Stimulated activated CD8-positive, alpha-beta memory T cell treated with anti-CD3 and anti-CD28 coated beads, Interleukin-7, amount 100 ng/mL, for 24 hours (primary cell): Measurements from ENCODE around the gene RAP1B.
A peak's percentile ranks its signal among the peaks of the same experiment; 100 is the strongest.
"Not testable (repeated sequence)": the region's sequence is repeated elsewhere in the genome, so short reads cannot be mapped to it uniquely, and the experiment has no call there.

ENCODE experiments used
- DNase-seq: peaks from one replicate; pipeline ENCODE4 v3.0.0-alpha.2; 2020; ENCODE audit warnings: low read depth

The RAP1B gene

DNA sequence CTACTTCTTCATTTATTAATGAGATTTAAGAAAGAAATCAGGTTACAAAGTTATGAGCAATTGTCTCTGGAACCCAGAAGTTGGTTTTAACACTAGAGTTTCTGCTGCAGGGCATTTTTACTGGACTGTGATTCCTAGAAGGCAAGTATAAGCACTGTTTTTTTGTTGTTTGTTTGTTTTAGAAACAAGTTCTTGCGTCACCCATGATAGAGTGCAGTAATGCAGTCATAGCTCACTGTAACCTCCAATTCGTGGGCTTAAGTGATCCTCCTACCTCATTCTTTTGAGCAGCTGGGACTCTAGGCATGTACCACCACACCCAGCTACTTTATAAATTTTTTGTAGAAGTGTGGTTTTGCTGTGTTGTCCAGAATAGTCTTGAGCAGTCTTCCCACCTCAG lies 25.6 kb downstream of the RAP1B start:
- no peak for DNase-seq

DNA sequence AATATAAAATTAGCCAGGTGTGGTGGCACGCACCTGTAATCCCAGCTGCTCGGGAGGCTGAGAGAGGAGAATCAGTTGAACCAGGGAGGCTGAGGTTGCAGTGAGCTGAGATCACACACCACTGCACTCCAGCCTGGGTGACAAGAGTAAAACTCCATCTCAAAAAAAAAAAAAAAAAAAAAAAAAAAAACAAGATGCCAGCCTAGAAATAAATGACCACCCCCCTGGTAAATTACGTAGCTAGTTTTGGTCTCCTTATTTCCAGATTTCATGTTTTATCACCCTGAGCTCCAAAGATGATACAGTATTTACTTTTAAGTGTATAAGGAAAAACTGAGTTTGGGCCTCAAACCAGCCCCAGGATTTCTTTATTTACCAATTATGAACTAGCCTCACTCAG lies 26.7 kb downstream of the RAP1B start:
- not testable (repeated sequence) for DNase-seq

DNA sequence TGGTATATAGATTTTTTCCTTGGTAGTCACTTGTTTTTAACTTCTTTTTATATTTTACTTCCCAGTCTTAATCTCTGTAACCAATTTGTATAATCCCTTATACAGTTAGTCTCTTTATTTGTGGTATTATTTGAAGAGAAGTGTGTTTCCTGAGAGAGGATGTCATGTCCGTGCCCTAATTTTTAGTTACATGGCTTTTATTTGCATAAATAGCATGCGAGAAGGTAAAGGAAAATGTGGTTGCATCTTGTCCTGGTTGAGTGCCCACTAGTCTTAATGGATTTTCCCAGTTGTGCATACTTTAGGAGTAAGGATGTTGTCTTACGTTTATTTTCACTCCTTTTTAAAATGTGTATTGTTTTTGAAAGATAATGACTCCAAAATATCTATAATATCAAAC lies 27.5 kb downstream of the RAP1B start:
- no peak for DNase-seq

DNA sequence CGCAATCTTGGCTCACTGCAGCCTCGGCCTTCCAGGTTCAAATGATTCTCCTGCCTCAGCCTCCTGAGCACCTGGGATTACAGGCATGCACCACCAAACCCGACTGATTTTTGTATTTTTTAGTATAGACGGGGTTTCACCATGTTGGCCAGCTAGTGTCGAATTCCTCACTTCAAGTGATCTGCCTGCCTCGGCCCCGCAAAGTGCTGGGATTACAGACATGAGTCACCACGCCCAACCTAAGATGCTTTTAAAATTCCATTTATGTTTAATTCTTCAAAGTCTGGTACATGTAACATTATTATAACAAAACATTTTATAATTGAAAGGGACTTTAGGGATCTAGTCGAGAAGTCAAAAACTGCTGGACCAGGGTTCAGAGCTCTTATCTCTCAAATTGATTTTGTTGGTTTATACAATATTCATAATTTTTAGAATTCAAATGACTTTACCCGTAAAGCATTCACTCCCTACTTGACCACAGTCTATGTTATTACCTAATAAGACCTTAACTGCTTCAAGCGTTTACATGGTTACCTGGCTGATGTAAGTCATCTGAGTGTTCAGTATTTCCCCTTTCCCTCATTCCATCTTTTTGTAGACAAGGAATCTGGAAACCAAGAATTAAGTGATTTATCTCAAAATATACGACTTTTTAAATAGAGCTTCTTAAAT lies 28.2 kb downstream of the RAP1B start:
- no peak for DNase-seq

DNA sequence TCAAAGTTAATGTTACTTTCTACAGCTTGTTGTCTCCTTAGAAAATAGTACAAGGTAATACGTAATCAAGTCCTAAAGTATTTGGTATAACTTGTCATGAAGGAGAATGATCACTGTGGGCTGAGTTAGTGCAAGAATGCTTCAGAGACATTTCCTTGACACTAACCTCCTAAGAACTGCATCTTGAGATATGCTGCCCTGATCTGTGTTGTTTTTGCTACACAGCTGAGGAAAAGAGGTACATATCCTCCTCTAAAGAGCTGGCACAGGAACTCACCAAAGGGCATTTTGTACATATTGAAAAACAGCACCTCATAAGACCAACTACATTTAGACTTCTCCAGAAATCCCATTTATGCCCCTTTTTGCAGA lies 28.7 kb downstream of the RAP1B start:
- no peak for DNase-seq

DNA sequence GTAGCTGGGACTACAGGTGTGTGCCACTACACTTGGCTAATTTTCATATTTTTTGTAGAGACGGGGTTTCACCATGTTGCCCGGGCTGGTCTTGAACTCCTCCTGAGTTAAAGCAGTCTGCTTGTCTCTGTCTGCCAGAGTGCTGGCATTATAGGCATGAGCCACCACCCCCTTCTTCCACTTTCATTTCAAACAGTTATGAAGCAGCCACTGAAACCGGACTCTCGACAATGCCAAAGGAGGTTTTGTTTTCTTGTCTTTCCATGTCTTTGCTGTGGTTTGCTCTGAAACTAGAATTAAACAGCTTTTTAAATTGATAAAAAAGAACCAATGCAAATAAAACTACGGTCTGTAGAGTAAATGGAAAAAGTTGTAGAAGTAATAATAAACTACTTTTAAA lies 30.4 kb downstream of the RAP1B start:
- DNase-seq: no peak

DNA sequence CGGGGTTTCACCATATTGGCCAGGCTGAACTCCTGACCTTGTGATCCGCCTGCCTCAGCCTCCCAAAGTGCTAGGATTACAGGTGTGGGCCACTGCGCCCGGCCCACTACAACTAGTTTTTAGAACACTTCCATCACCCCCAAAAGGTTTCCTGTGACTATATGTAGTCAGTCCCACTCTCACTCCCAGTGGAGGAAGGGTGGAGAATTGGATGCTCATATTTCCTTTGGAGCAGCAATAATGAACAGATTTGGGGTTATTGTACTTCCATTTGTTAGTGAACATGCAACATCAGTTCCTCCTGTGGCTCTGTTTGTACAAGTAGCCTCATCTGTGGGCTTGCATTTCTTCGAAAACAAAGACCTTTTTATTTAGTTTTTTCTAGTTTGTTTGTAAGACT lies 35.8 kb downstream of the RAP1B start:
- no peak for DNase-seq

DNA sequence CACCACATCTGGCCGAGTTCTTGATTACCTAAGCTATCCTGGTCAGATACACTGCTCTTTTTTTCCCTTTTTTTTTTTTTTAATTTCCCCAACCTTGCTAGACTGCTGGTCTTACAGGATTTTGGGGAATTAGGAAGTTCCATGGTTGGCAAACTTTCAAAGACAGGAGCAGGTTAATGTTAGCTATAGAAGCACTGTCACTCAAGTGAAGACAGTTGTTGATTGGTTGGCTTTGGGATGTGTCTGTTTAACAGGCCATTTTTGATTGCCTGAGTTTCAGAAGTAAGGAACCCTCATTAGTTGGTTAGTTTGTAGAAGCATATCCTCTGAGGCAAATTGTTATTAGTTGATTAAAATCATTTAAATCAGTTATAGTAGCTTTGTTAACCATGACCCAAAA lies 36.8 kb downstream of the RAP1B start:
- DNase-seq: no peak

DNA sequence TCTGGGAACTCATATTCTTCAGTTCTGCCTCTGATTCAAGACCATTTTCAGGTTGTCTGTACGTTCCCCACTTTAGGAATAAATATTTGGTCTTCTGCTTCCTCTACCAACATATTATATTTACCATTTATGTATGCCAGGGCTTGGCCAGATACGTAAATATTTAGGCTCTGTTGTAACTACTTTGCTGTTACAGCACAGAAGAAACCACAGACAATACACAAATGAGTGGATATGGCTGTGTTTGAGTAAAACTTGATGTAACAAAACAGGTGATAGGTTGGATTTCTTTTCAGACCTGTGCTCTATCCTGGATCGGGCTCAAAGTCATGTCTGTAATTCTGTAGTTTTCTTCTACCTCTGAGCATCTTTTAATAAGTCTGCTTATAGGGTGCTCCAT lies 37.5 kb downstream of the RAP1B start:
- DNase-seq: no peak

DNA sequence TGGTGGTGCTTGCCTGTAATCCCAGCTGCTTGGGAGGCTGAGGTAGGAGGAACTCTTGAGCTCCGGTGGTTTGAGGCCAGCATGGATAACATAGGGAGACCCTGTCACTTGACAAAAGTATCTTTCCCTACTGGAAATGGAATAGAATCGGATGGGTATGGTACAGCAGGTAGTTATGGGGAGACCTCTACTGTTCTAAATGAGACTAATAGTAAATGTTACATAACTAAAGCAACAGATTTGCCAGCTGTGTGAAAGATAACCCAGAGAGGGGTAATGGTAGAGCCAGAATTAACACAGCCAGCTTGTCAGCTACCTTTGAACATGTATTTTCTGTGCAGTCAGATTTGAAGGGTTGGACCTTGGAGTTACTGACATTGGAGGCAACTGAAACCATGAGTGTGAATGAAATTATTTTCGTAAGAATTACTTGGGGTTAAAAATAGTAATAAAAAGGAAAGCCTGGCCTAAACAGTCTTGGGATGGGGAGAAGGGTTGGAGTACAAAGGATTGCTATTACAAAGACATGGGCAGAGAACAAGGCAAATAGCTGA lies 54.4 kb downstream of the RAP1B start:
- DNase-seq: no peak

DNA sequence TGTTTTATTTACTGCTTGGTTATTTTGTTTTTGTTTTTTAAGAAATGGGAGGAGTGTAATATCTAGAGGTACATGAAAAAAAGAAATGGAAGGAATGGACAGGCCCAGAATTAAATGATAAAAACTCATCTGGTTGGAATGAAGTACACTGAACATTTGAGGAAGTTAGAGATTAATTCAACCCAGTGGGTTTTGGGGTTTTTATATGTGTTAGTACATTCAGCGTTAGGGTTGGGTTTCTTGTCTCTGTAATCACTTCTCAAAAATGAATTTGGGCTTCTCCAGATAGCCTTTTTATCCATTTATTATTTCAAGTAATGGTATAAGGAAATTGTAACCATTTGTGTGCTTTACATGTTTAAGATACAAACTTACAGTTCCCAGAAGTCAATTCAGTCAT lies 56.6 kb downstream of the RAP1B start:
- DNase-seq: no peak

DNA sequence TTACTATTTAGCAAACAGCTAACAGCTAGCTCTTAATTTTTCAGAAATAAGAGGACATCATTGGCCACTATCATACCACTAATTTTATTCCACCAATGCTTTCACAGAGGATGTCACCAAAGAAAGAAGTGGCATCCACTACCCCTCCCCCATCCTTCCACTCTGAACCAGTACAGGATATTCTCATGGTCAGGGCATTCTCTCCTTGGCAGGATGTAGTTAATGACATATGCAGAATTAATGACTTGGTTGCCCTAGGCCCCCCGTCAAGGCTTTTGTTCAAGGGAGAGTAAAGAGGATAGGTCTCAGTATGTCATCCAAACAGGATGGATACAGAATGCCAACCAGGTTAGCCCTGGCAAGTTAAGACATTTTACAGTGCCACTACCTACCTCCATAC lies 57.2 kb downstream of the RAP1B start:
- DNase-seq: no peak

DNA sequence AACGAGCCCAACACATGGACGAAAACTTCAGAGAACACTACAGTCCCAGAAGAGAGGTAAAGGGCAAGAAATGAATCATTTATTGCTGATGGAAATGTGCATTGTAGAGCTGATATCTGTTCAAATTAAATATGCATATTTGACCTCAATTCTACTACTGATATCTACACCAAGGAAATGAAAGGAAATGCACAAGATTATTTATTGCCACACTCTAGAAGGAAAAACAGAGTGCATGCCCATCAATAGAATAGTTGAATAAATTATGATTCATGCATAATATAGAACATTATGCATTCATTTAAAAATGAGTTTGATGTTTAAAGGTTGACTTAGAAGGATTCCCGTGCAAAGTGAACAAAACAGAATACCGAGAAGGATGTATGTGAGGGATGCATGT lies 60.5 kb downstream of the RAP1B start:
- DNase-seq: no peak

DNA sequence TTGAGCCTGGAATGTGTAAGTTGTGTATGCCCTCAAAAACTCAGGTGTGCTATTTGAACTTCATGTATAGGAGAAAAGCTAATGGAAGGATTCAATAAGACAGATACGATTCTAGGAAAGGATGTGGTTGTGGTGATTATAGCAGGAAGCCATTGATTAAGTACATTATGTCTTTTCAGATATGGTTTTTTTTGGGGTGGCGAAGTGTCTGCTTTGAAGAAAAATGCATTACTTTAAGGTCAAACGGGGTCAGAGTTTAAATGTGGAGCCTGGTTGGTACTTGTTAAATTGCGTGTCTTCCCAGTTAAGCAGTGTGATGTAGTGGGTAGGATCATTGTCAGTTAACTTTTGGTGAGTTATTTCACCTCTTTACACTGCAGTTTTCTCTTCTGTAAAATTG lies 63.1 kb downstream of the RAP1B start:
- DNase-seq: no peak

DNA sequence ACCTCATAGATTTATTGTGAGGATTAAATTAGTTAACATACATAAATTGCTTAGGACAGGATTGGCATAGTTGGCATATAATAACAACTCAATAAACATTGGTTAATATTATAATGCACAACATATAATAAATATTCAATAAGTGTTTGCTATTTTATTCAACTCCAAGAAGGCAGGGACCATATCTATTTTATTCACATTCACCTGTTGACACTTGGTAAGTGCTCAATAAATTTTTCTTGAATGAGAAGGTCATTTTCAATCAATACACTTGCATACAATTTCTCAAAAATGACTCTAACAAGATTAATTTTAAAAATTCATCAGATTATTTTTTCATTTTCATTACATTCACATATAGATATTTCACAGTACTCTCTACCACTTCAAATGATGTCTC lies 63.7 kb downstream of the RAP1B start:
- no peak for DNase-seq

DNA sequence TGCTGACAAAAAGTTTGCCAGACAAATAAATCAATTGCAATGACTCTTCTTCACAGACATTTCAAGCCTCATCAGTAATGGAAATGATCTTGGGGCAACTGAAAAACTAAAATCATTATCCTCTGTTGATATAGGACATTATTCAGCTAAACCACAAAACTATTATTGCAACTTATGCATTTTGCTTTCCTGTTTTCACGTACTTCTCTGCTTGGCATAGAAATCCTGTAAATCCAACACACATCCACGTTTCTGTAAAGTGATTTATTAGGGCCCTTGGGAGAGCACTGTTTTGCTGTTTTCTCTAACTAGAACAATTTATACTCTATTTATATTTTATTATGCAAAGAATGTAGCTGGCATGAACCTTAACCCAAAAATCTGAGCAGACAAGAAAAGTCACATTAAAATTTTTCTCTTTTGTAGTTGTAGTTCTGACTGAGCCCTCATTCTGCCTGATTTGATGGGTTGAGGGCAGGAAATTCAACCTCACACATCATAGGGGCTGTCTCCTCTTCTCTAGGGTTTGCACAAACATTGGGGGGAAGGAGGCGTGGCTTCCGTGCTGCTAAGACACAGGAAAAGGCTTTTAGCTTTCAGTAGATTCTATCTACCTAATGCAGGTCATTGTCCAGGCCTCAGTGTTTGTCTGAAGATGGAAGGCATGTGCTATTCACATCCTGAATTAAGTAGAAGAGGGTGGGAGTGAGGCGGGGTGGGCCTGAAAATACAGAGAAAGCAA lies 64.6 kb downstream of the RAP1B start:
- DNase-seq: no peak

DNA sequence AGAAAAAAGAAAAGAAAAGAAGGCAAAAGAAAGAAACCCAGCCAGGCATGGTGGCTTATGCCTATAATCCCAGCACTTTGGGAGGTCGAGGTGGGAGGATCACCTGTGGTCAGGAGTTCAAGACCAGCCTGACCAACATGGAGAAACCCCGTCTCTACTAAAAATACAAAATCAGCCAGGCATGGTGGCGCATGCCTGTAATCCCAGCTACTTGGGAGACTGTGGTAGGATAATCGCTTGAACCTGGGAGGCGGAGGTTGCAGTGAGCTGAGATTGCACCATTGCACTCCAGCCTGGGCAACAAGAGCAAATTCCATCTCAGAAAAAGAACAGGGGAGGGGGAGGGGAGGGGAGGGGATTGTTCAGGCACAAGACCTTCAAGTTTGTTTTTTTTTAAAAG lies 66.2 kb downstream of the RAP1B start:
- not testable (repeated sequence) for DNase-seq

DNA sequence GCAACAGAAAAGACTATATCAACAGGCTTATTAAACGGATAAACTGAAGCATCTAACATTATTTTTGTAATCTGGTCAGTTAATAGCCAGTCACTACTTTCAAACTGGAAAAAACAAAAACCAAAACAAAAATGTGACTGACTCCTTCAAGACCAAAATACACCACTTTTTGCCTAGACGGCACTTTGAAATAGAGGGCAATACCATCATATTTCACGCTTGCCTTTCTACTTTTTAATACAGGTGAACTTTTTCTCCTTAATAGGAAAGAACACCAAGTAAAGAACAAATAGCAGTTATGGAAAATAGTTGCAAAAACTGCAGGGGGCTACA lies 75.5 kb downstream of the RAP1B start:
- no peak for DNase-seq

DNA sequence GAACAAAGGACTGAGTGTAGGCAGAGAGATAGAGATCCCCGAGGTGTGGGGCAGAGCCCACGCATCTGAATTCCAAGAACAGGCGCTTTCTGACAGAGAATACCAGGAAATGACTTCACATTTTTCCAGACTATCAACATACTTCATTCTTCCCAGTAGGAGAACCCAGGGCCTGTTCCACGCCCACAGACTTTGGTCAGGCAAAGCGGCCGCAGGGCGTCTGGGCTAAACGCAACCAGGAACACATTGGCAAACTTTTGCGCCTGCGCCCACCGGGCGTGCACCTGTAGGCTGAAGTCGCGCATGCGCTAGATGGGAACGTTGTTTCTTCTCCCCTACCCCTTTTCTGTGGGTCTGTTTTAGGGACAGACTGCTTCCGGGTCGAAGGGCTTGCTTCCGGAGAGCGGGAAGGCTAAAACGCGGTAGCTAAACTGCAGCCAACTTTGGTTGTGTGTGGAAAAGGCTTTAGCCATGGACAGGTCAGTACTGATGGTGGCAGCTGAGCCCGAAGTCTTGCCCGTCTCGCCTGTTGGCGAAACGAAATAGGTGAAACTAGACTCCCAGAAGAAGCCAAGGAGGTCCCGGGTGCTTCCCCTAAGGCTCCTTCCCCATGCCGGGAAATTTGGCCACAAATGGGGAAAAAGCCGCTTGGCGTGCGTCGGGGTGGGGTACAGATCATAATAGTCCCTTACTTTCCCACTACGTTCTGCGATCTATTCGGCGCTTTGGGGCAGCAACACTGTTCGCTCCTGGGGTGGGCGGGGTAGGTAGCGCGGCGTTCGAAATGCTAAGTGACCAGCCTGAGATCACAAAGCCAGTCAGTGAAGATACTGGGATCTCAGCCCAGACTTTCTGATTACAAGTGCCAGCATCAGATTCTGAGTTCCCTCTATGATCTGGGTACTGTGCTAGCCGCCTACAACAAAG lies 76.2 kb downstream of the RAP1B start, which contains the start of gene NUP107:
Gene NUP107, plus strand, starts transcription at position 384 of the 927 bp plus-strand sequence. Its CDS starts 88 bp downstream, at position 472.
- peak; percentile 95 for DNase-seq

DNA sequence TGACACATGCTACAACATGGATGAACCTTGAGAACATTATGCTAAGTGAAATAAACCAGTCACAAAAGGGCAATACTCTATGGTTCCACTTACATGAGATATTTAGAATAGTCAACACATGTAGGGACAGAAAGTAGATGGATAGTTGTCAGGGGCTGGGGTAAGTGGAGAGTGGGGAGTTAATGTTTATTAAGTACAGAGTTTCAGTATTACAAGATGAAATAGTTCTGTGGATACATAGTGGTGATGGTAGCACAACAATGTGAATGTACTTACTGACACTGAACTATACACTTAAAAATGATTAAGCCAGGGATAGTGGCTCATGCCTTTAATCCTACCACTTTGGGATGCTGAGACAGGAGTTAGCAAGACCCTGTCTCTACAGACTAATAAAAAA lies 84.8 kb downstream of the RAP1B start:
- DNase-seq: no peak

DNA sequence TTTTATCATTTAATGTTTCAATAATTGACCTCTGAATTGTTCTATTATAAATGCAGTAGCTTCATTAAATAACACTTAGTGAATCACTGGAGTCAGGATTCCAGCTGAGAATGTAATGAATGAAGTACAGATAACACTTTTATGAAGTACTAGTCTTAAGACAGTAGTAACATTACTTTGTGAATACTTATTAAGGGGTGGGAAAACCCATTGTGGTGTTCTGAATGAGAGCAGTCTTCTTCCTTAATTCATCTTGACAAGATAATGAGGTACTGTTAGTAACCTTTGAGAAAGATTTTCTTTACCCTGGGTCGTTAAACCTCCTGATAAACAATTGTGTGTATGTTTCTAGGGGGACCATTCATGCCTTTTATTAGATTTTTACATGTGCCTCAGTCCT lies 88.8 kb downstream of the RAP1B start:
- DNase-seq: no peak
